H1 (cell line): ENCODE measurements around the gene ZNF687. TPM values are rescaled to one million over a fixed set of nuclear protein-coding genes. Genes with fewer than 3 reads are reported as not detected.

ENCODE experiments used
- CTCF ChIA-PET: fragments of 300-600 bp; sonication (Branson Sonifier 250); formaldehyde crosslinking; loops from one replicate; lab custom pipeline; 2021; ENCODE audit not compliant: partially characterized antibody; lab: Charles Lee
- POLR2A ChIA-PET: fragments of 300-600 bp; sonication (Branson Sonifier 250); formaldehyde crosslinking; loops from one replicate; lab custom pipeline; 2021; ENCODE audit warnings: inconsistent platforms; ENCODE audit not compliant: partially characterized antibody; lab: Charles Lee
- DNase-seq, 2 experiments: peaks; one replicate each; pipeline versions ENCODE4 v3.0.0 to v3.0.0-alpha.2; 2010 to 2022; ENCODE audit warnings: low spot score in 2 of 2, low read depth in 1 of 2, mixed read lengths in 1 of 2
- FAIRE-seq: peaks from 2 replicates; lab custom pipeline; 2011; peaks lifted over from hg19 to GRCh38; lab: Jason Lieb, UNC
- H2AFZ ChIP-seq: 2 replicates; pipeline ENCODE4 v1.8.1; 2012; ENCODE audit warnings: low read length, inconsistent platforms
- H2AK5ac ChIP-seq: 2 replicates; pipeline ENCODE4 v1.6.1; 2013; ENCODE audit warnings: low read depth, low read length
- H2BK120ac ChIP-seq: replicated peaks from 2 replicates; pipeline ENCODE3; 2013; ENCODE audit warnings: low read depth, low read length, inconsistent platforms
- H2BK12ac ChIP-seq: 2 replicates; pipeline ENCODE4 v1.6.1; 2013; ENCODE audit warnings: low read depth, low read length
- H2BK15ac ChIP-seq: 2 replicates; pipeline ENCODE4 v1.6.1; 2013; ENCODE audit warnings: low read length
- H2BK20ac ChIP-seq: 2 replicates; pipeline ENCODE4 v1.6.1; 2013; ENCODE audit warnings: low read length
- H2BK5ac ChIP-seq: 2 replicates; pipeline ENCODE4 v1.6.1; 2013; ENCODE audit warnings: low read depth, low read length
- H3K14ac ChIP-seq: 2 replicates; pipeline ENCODE4 v1.6.1; 2013; ENCODE audit warnings: inconsistent platforms; ENCODE audit not compliant: insufficient read length
- H3K18ac ChIP-seq: 2 replicates; pipeline ENCODE4 v1.6.1; 2013; ENCODE audit warnings: low read length; ENCODE audit errors: extremely low read depth
- H3K23ac ChIP-seq: 2 replicates; pipeline ENCODE4 v1.6.1; 2013; ENCODE audit warnings: inconsistent platforms; ENCODE audit not compliant: insufficient read length
- H3K23me2 ChIP-seq: 2 replicates; pipeline ENCODE4 v1.6.1; 2013; ENCODE audit warnings: low read depth, low read length
- H3K27ac ChIP-seq: 2 replicates; pipeline ENCODE4 v1.6.1; 2011; ENCODE audit warnings: low read depth, low read length, inconsistent platforms
- H3K27me3 ChIP-seq, 4 experiments: replicated peaks in 1 of 4; 1 replicate in 1 of 4; 2 replicates in 3 of 4; pipeline versions ENCODE4 v1.6.1 to v1.8.1; 2011 to 2013; ENCODE audit warnings: low read length in 3 of 4, mild to moderate bottlenecking in 3 of 4, inconsistent platforms in 2 of 4, mixed read lengths in 2 of 4, moderate library complexity in 1 of 4; ENCODE audit not compliant: control insufficient read depth in 3 of 4, insufficient read depth in 3 of 4; ENCODE audit errors: extremely low read depth in 1 of 4
- H3K36me3 ChIP-seq, 4 experiments: 2 replicates each; pipeline versions ENCODE4 v1.6.1 to v1.8.1; 2011 to 2013; ENCODE audit warnings: mild to moderate bottlenecking in 4 of 4, low read length in 3 of 4, moderate library complexity in 2 of 4, control low read depth in 1 of 4, inconsistent platforms in 1 of 4; ENCODE audit not compliant: insufficient read depth in 4 of 4, control insufficient read depth in 2 of 4
- H3K4ac ChIP-seq: replicated peaks from 2 replicates; pipeline ENCODE3; 2013; ENCODE audit warnings: low read length, low read depth, mixed read lengths, inconsistent platforms; ENCODE audit not compliant: insufficient read length
- H3K4me1 ChIP-seq, 4 experiments: replicated peaks in 1 of 4; 1 replicate in 1 of 4; 2 replicates in 3 of 4; pipeline versions ENCODE4 v1.6.1 to v1.8.1; 2011 to 2013; ENCODE audit warnings: low read length in 3 of 4, inconsistent platforms in 2 of 4, mixed read lengths in 1 of 4; ENCODE audit not compliant: insufficient read depth in 4 of 4, control insufficient read depth in 3 of 4
- H3K4me2 ChIP-seq, 2 experiments: 2 replicates each; pipeline versions ENCODE4 v1.6.1 to v1.8.1; 2011 to 2013; ENCODE audit warnings: low read depth in 2 of 2, low read length in 2 of 2, control low read depth in 1 of 2, inconsistent platforms in 1 of 2, mild to moderate bottlenecking in 1 of 2; ENCODE audit not compliant: insufficient read depth in 1 of 2
- H3K4me3 ChIP-seq, 4 experiments: fragments of 200-600, 300-600 bp in 1 of 4; sonication (generic), shearing (Covaris generic), sonication (Bioruptor Twin) in 1 of 4; 2 replicates each; pipeline versions ENCODE4 v1.5.1 to v1.8.1; 2011 to 2016; ENCODE audit warnings: low read length in 4 of 4, low read depth in 3 of 4, control low read depth in 2 of 4, inconsistent platforms in 2 of 4, mild to moderate bottlenecking in 2 of 4, mixed read lengths in 1 of 4, moderate library complexity in 1 of 4; ENCODE audit not compliant: insufficient read depth in 2 of 4; ENCODE audit errors: extremely low read depth in 1 of 4
- H3K56ac ChIP-seq: replicated peaks from 2 replicates; pipeline ENCODE3; 2013; ENCODE audit warnings: low read depth, mild to moderate bottlenecking, mixed read lengths, low read length, inconsistent platforms; ENCODE audit not compliant: insufficient read length
- H3K79me1 ChIP-seq: 2 replicates; pipeline ENCODE4 v1.6.1; 2013; ENCODE audit warnings: low read depth, low read length, control low read depth
- H3K79me2 ChIP-seq, 2 experiments: 2 replicates each; pipeline versions ENCODE4 v1.6.1 to v1.8.1; 2012 to 2013; ENCODE audit warnings: low read length in 2 of 2, mild to moderate bottlenecking in 2 of 2, inconsistent platforms in 1 of 2; ENCODE audit not compliant: insufficient read depth in 2 of 2, control insufficient read depth in 1 of 2
- H3K9ac ChIP-seq, 4 experiments: replicated peaks in 1 of 4; 1 replicate in 1 of 4; 2 replicates in 3 of 4; pipeline versions ENCODE4 v1.6.1 to v1.8.1; 2011 to 2013; ENCODE audit warnings: low read depth in 3 of 4, low read length in 3 of 4, control low read depth in 2 of 4, mild to moderate bottlenecking in 2 of 4, moderate library complexity in 2 of 4, inconsistent platforms in 1 of 4; ENCODE audit errors: extremely low read depth in 1 of 4
- H3K9me3 ChIP-seq, 2 experiments: 2 replicates each; pipeline versions ENCODE4 v1.6.1 to v1.8.1; 2012 to 2013; ENCODE audit warnings: mild to moderate bottlenecking in 2 of 2, moderate library complexity in 2 of 2, control low read depth in 1 of 2, inconsistent platforms in 1 of 2, low read depth in 1 of 2, low read length in 1 of 2, mixed read lengths in 1 of 2; ENCODE audit not compliant: insufficient read depth in 2 of 2
- H4K20me1 ChIP-seq, 2 experiments: replicated peaks in 1 of 2; 2 replicates each; pipeline versions ENCODE3 to v1.8.1; 2011 to 2013; ENCODE audit warnings: inconsistent platforms in 2 of 2, low read length in 2 of 2, mild to moderate bottlenecking in 1 of 2; ENCODE audit not compliant: insufficient read depth in 2 of 2, control insufficient read depth in 1 of 2
- H4K5ac ChIP-seq: 2 replicates; pipeline ENCODE4 v1.6.1; 2013; ENCODE audit warnings: low read length, low read depth, mixed read lengths, inconsistent platforms; ENCODE audit not compliant: insufficient read length
- H4K8ac ChIP-seq: 2 replicates; pipeline ENCODE4 v1.8.0; 2013; ENCODE audit warnings: mild to moderate bottlenecking, moderate library complexity, low read length, inconsistent platforms; ENCODE audit not compliant: insufficient read depth; ENCODE audit errors: extremely low read depth
- H4K91ac ChIP-seq: replicated peaks from 2 replicates; pipeline ENCODE3; 2013; ENCODE audit warnings: low read length, mixed read lengths, inconsistent platforms; ENCODE audit not compliant: insufficient read length
- EZH2 ChIP-seq: fragments of 200-600 bp; sonication (generic); IDR thresholded peaks from 2 replicates; pipeline ENCODE4 v1.7.1; 2012; ENCODE audit warnings: low read depth, mild to moderate bottlenecking, moderate library complexity, low read length, inconsistent platforms; ENCODE audit not compliant: severe bottlenecking
- KDM5A ChIP-seq: fragments of 200-600 bp; IDR thresholded peaks from 2 replicates; pipeline ENCODE4 v1.7.1; 2012; ENCODE audit warnings: mild to moderate bottlenecking, low read length, inconsistent platforms, mixed read lengths
- POLR2A ChIP-seq, 2 experiments: IDR thresholded peaks; 1 replicate in 1 of 2; 2 replicates in 1 of 2; pipeline ENCODE4 v1.6.1; 2011; ENCODE audit warnings: low read depth in 2 of 2, low read length in 2 of 2, mild to moderate bottlenecking in 2 of 2; ENCODE audit errors: control extremely low read depth in 1 of 2
- RXRA ChIP-seq: IDR thresholded peaks from 2 replicates; pipeline ENCODE4 v1.6.1; 2011; ENCODE audit warnings: low read depth, mild to moderate bottlenecking, low read length, moderate library complexity; ENCODE audit not compliant: insufficient read depth
- TCF12 ChIP-seq: IDR thresholded peaks from 2 replicates; pipeline ENCODE4 v1.6.1; 2011; ENCODE audit warnings: low read depth, mild to moderate bottlenecking, low read length
- USF2 ChIP-seq: IDR thresholded peaks from 2 replicates; pipeline ENCODE4 v1.6.1; 2011; ENCODE audit warnings: low read length, improper control_type of control experiment
- WGBS, 2 experiments: shearing (Covaris generic) in 1 of 2; methylation state at CpG; one replicate each; pipeline versions ENCODE4 v1.1.6 to v1.1.7; 2013 to 2015; ENCODE audit warnings: low lambda C conversion rate in 2 of 2, mixed read lengths in 2 of 2, inconsistent platforms in 1 of 2, low coverage in 1 of 2, missing lambda C conversion rate in 1 of 2; ENCODE audit not compliant: insufficient replicate concordance in 2 of 2, insufficient coverage in 1 of 2, insufficient read length in 1 of 2; ENCODE audit errors: extremely low coverage in 1 of 2, missing lambda C conversion rate in 1 of 2; 5-methylcytosine and 5-hydroxymethylcytosine counted together
- polyA plus RNA-seq, 7 experiments: library from polyadenylated mRNA; depleted of rRNA in 3 of 7; stranded (reverse) in 5 of 7; unstranded in 2 of 7; fragments of >200 nt in 5 of 7; fragments of 200-250 nt in 2 of 7; gene quantifications; 1 replicate in 5 of 7; 2 replicates in 1 of 7; 4 replicates in 1 of 7; pipeline versions ENCODE4 v1.2.1 to v1.2.3, GENCODE V29; 2011 to 2013; ENCODE audit warnings: missing spikeins in 2 of 7, mixed read lengths in 2 of 7
- total RNA-seq: library from RNA; stranded (reverse); fragmentation: NEBNext Ultra II Directional; extraction: Animal tissue kit (Norgen Biotek cat#: 25700); gene quantifications from 2 replicates; pipeline ENCODE4 v1.2.1, GENCODE V29; 2021
- TF ChIP-seq, protein P1 (sequence below): IDR thresholded peaks from 2 replicates; pipeline ENCODE4 v1.6.1; 2012; ENCODE audit warnings: low read length, inconsistent platforms
- TF ChIP-seq, protein P2 (sequence below): IDR thresholded peaks from 2 replicates; pipeline ENCODE4 v1.6.1; 2012; ENCODE audit warnings: inconsistent platforms

Gene ZNF687
- total and polyA plus RNA-seq, 2 of the 8 experiments (the other 6 are each of a cell fraction or from before 2014, with no cell fraction given) = 45.9 to 69.9 TPM

DNA sequence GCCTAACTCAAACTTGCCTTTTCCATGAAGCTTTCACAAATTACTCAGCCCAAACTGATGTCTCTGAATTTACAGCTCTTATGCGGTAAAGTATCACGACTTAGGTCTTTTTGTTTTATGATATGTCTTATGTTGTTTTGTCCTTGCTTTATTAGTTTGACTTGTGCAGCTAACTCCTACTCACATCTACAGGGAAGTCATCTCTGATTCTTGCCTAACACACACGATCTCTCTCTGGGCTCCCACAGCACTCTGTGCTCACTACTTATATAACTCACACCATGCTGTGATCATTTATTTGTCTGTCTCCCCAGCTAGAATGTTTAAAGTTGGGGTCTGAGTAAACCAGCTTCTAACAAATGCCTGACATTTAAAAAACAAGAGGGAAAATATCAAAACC, 54.5 kb downstream of the ZNF687 start:
- Histone ChIP-seq H3K14ac (no peak overlapping the region), H2BK15ac (no peak overlapping the region), H3K9ac (no peak overlapping the region), H3K4me2 (no peak overlapping the region), H4K91ac (no peak overlapping the region), H2AFZ (no peak overlapping the region), H3K79me1 (no peaks in the 10 kb centered on the region), H3K9me3 (no peaks in the 10 kb centered on the region), H4K8ac (no peak overlapping the region), H3K23me2 (no peaks in the 10 kb centered on the region), H3K4me3 (no peak overlapping the region), H3K36me3 (no peaks in the 10 kb centered on the region), H3K56ac (no peak overlapping the region), H3K4me1 (no peaks in the 10 kb centered on the region), H3K18ac (no peak overlapping the region), H2BK5ac (no peak overlapping the region), H2AK5ac (no peak overlapping the region), H2BK20ac (no peak overlapping the region), H4K5ac (no peak overlapping the region), H4K20me1 (no peaks in the 10 kb centered on the region), H3K27ac (no peak overlapping the region), H2BK120ac (no peak overlapping the region), H3K4ac (no peak overlapping the region), H3K23ac (no peak overlapping the region), H2BK12ac (no peak overlapping the region), H3K27me3 (no peaks in the 10 kb centered on the region), H3K79me2 (no peaks in the 10 kb centered on the region)
- POLR2A ChIA-PET = interaction anchor here (0.7 to 7.0 kb wide), 10 partner anchors 8 to 208 kb away, joined by 3 to 46 read pairs (median 3); partner anchors contain the start of genes PI4KB and PSMB4
- FAIRE-seq (no peak), DNase-seq (no peak)
- 87% methylated on average over 3 of the region's 3 CpGs; no CpG with 5 or more reads in 1 of the 2 experiments for WGBS, 2 experiments
- CTCF ChIA-PET = interaction anchor here (1.0 to 8.4 kb wide), 5 partner anchors 25 to 55 kb away, joined by 3 to 129 read pairs (median 4); partner anchors contain the start of gene ZNF687
- TF ChIP-seq EZH2 (no peak), USF2 (no peak), KDM5A (no peak), RXRA (no peak), POLR2A (IDR thresholded peaks at IDR 0.05; ENCODE audit: control extremely low read depth in 1 of 2, low read depth in 2 of 2, low read length in 2 of 2) (no peak), TCF12 (no peak)
- TF ChIP-seq, protein P1, sequence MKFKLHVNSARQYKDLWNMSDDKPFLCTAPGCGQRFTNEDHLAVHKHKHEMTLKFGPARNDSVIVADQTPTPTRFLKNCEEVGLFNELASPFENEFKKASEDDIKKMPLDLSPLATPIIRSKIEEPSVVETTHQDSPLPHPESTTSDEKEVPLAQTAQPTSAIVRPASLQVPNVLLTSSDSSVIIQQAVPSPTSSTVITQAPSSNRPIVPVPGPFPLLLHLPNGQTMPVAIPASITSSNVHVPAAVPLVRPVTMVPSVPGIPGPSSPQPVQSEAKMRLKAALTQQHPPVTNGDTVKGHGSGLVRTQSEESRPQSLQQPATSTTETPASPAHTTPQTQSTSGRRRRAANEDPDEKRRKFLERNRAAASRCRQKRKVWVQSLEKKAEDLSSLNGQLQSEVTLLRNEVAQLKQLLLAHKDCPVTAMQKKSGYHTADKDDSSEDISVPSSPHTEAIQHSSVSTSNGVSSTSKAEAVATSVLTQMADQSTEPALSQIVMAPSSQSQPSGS = no peak
- TF ChIP-seq, protein P2, sequence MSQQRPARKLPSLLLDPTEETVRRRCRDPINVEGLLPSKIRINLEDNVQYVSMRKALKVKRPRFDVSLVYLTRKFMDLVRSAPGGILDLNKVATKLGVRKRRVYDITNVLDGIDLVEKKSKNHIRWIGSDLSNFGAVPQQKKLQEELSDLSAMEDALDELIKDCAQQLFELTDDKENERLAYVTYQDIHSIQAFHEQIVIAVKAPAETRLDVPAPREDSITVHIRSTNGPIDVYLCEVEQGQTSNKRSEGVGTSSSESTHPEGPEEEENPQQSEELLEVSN = no peak
